Gastrocnemius medialis (tissue), 4 donors: ENCODE measurements around the gene PRKD1.

Source experiments
- CTCF ChIP-seq, 5 experiments: fragments of 450-650 bp in 3 of 5; fragments of 200-600 bp in 2 of 5; sonication (generic) in 2 of 5; IDR thresholded peaks in 4 of 5; conservative IDR thresholded peaks in 1 of 5; 1 replicate in 4 of 5; 2 replicates in 1 of 5; pipeline ENCODE4 v1.5.1; 2016 to 2019; ENCODE audit warnings: antibody characterized with exemption in 5 of 5, mild to moderate bottlenecking in 3 of 5, moderate library complexity in 3 of 5
- POLR2A ChIP-seq, 2 donors: fragments of 450-650 bp; IDR thresholded peaks; one replicate each; pipeline ENCODE4 v1.6.1; 2017; ENCODE audit warnings: antibody characterized with exemption in 2 of 2, mild to moderate bottlenecking in 2 of 2, moderate library complexity in 2 of 2

GRCh38 chr14:29664515-29664914 is 263.1 kb downstream of the PRKD1 start:
- no peak for TF ChIP-seq CTCF (IDR thresholded peaks at IDR 0.05 in 4 of 5, conservative IDR thresholded peaks at IDR 0.05 in 1 of 5)
- TF ChIP-seq POLR2A (IDR thresholded peaks at IDR 0.05), result no peak
